NCI-H1092 (cell line): ENCODE data around the gene DUSP28.
"Not testable (repeated sequence)": the region's sequence is repeated elsewhere in the genome, so short reads cannot be mapped to it uniquely, and the experiment has no call there.

ENCODE experiments used
- DNase-seq: peaks from one replicate; lab custom pipeline; 2025; lab: John Stamatoyannopoulos, UW

Gene DUSP28

GRCh38 chr2:240527153-240527750 is 32.9 kb upstream of the DUSP28 start:
- no peak for DNase-seq

GRCh38 chr2:240528406-240529040 is 31.6 kb upstream of the DUSP28 start:
- DNase-seq: no peak

GRCh38 chr2:240529344-240529999 is 30.7 kb upstream of the DUSP28 start:
- DNase-seq: no peak

GRCh38 chr2:240530181-240530580 is 30.0 kb upstream of the DUSP28 start:
- no peak for DNase-seq

- DNase-seq: no peak
These were observed 29.1 kb upstream of the DUSP28 start for GRCh38 chr2:240531038-240531437.

- DNase-seq: no peak
These were observed 28.0 kb upstream of the DUSP28 start for GRCh38 chr2:240532031-240532775.

- no peak for DNase-seq
These were observed 22.0 kb upstream of the DUSP28 start for GRCh38 chr2:240538031-240538780.

GRCh38 chr2:240539101-240539500 is 21.1 kb upstream of the DUSP28 start:
- not testable (repeated sequence) for DNase-seq

- no peak for DNase-seq
These were observed 20.3 kb upstream of the DUSP28 start for GRCh38 chr2:240539906-240540305.

- DNase-seq: no peak
These were observed 8.9 kb upstream of the DUSP28 start for GRCh38 chr2:240551288-240551687.

GRCh38 chr2:240551811-240552210 is 8.3 kb upstream of the DUSP28 start:
- DNase-seq: no peak

- DNase-seq: no peak
These were observed 6.1 kb upstream of the DUSP28 start for GRCh38 chr2:240553956-240554480.

- no peak for DNase-seq
These were observed 5.2 kb upstream of the DUSP28 start for GRCh38 chr2:240554767-240555493.

- no peak for DNase-seq
These were observed 4.5 kb upstream of the DUSP28 start for GRCh38 chr2:240555541-240556250.

- DNase-seq: no peak
These were observed 3.5 kb upstream of the DUSP28 start for GRCh38 chr2:240556553-240557100.

- no peak for DNase-seq
These were observed 2.9 kb upstream of the DUSP28 start for GRCh38 chr2:240557101-240557751.

GRCh38 chr2:240557808-240558207 is 2.3 kb upstream of the DUSP28 start, which contains the start of gene ANKMY1:
ANKMY1 (minus strand) TSS chr2:240557988; CDS start chr2:240557335, 653 bp downstream.
- no peak for DNase-seq

- no peak for DNase-seq
These were observed 1.9 kb upstream of the DUSP28 start for GRCh38 chr2:240558236-240558761.

- no peak for DNase-seq
These were observed 871 bp upstream of the DUSP28 start for GRCh38 chr2:240559286-240559685.
